Suprapubic skin (tissue), 4 donors: ENCODE data around the gene PKIB.

Experiments used
- EP300 ChIP-seq: sonication (generic); formaldehyde crosslinking; IDR thresholded peaks from one replicate; pipeline ENCODE4 v1.6.1; 2017; ENCODE audit warnings: antibody characterized with exemption
- POLR2A ChIP-seq, 2 donors: fragments of 450-650 bp; IDR thresholded peaks; one replicate each; pipeline ENCODE4 v1.6.1; 2017; ENCODE audit warnings: antibody characterized with exemption in 2 of 2, mild to moderate bottlenecking in 2 of 2, moderate library complexity in 2 of 2
- POLR2AphosphoS5 ChIP-seq, 3 donors: sonication (generic); formaldehyde crosslinking; IDR thresholded peaks; one replicate each; pipeline ENCODE4 v1.6.1; 2017; ENCODE audit warnings: antibody characterized with exemption in 3 of 3
- TF ChIP-seq, protein P1 (sequence below), 2 donors: fragments of 200-600 bp in 1 of 2; fragments of 450-650 bp in 1 of 2; sonication (generic) in 1 of 2; IDR thresholded peaks; one replicate each; pipeline ENCODE4 v1.5.1; 2016 to 2019; ENCODE audit warnings: antibody characterized with exemption in 2 of 2, mild to moderate bottlenecking in 1 of 2, moderate library complexity in 1 of 2

DNA sequence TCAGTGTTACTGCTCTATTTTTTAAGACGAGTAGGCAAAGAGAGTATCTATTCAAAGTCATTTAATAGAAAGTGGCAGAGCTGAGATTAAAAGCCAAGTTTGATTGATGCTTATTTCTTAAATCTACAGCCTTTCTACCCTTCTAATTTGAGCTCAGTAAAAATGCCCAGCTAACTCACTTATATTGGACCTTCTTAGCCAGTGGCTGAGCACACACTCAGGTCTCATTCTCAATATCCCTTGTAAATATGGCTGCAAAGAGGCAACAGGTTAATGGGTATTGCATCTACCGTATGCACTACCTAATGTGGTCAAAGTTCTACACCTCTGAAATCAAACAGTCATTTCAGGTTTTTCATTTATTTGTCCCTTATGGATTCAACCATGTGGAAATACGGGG is 6.7 kb downstream of the PKIB start:
- no peak for TF ChIP-seq POLR2A (IDR thresholded peaks at IDR 0.05)
- TF ChIP-seq, protein P1, sequence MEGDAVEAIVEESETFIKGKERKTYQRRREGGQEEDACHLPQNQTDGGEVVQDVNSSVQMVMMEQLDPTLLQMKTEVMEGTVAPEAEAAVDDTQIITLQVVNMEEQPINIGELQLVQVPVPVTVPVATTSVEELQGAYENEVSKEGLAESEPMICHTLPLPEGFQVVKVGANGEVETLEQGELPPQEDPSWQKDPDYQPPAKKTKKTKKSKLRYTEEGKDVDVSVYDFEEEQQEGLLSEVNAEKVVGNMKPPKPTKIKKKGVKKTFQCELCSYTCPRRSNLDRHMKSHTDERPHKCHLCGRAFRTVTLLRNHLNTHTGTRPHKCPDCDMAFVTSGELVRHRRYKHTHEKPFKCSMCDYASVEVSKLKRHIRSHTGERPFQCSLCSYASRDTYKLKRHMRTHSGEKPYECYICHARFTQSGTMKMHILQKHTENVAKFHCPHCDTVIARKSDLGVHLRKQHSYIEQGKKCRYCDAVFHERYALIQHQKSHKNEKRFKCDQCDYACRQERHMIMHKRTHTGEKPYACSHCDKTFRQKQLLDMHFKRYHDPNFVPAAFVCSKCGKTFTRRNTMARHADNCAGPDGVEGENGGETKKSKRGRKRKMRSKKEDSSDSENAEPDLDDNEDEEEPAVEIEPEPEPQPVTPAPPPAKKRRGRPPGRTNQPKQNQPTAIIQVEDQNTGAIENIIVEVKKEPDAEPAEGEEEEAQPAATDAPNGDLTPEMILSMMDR (IDR thresholded peaks at IDR 0.05): no peak
- no peak for TF ChIP-seq EP300
- no peak for TF ChIP-seq POLR2AphosphoS5 (IDR thresholded peaks at IDR 0.05)
